ENCODE data around the gene G6PC2.

Gene G6PC2

GRCh38 chr2:168912901-168913369 is 11.8 kb downstream of the G6PC2 start:
- Histone ChIP-seq H3K4me1 (ENCODE audit: insufficient read depth, low read length, severe bottlenecking) (no peaks in the 10 kb centered on the region), H3K27me3 (ENCODE audit: insufficient read depth, low read length) (peaks cover 6% of the 10 kb centered on the region; the same call in 1 of the 2 replicates), H4K20me1 (ENCODE audit: insufficient read depth, low read length) (no peaks in the 10 kb centered on the region), H3F3A (ENCODE audit: insufficient read depth, low read length) (no peaks in the 10 kb centered on the region), H3K36me3 (ENCODE audit: insufficient read depth, low read length) (no peaks in the 10 kb centered on the region), H3K27ac (ENCODE audit: low read depth, low read length, poor library complexity, severe bottlenecking) (no peak overlapping the region), H3K9me2 (ENCODE audit: low read depth, low read length) (no peaks in the 10 kb centered on the region), H3K9me3 (ENCODE audit: low read length) (no peaks in the 10 kb centered on the region), H3K79me2 (ENCODE audit: insufficient read depth, low read length) (no peaks in the 10 kb centered on the region), H3K4me2 (ENCODE audit: low read length) (no peak overlapping the region), H3K4me3 (ENCODE audit: low read depth, low read length, poor library complexity, severe bottlenecking) (no peak overlapping the region), H3K9ac (ENCODE audit: low read length) (no peak overlapping the region), H2AFZ (ENCODE audit: low read length) (no peak overlapping the region)
- TF ChIP-seq EZH2 (IDR thresholded peaks at IDR 0.05; ENCODE audit: borderline replicate concordance, low read length): no peak
- TF ChIP-seq CTCF (IDR thresholded peaks at IDR 0.05; ENCODE audit: low read length): no peak

DNA sequence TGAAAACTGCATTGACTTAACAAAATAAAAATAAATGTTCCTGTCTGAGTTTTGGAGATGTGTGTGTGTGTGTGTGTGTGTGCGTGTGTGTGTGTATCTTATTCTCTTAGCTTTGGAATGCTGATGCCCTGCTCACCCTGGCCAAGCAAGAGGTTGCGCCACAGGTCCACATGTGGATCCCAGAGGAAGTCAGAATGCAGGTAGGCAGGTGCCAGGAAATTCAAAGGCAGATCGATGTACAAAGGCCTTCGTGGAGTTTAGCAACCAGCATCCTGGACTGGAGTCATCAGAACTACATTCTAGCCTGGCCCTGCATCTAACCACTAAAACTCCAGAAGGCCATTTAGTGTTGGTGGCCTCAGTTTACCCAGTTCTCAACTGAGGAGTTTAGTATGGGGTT is 12.4 kb downstream of the G6PC2 start:
- Histone ChIP-seq H3K36me3 (ENCODE audit: insufficient read depth, low read length) (no peaks in the 10 kb centered on the region), H3K27me3 (ENCODE audit: insufficient read depth, low read length) (peaks cover 6% of the 10 kb centered on the region; the same call in 1 of the 2 replicates)

GRCh38 chr2:168915441-168916330 is 14.6 kb downstream of the G6PC2 start:
- Histone ChIP-seq H3K4me3 (ENCODE audit: low read depth, low read length, poor library complexity, severe bottlenecking) (no peak overlapping the region), H3K9me2 (ENCODE audit: low read depth, low read length) (no peaks in the 10 kb centered on the region), H4K20me1 (ENCODE audit: insufficient read depth, low read length) (no peaks in the 10 kb centered on the region), H3K4me1 (ENCODE audit: insufficient read depth, low read length, severe bottlenecking) (no peaks in the 10 kb centered on the region), H3K36me3 (ENCODE audit: insufficient read depth, low read length) (no peaks in the 10 kb centered on the region), H2AFZ (ENCODE audit: low read length) (no peak overlapping the region), H3K4me2 (ENCODE audit: low read length) (no peak overlapping the region), H3K27me3 (ENCODE audit: insufficient read depth, low read length) (no peaks in the 10 kb centered on the region; the same call in 1 of the 2 replicates), H3F3A (ENCODE audit: insufficient read depth, low read length) (no peaks in the 10 kb centered on the region), H3K9me3 (ENCODE audit: low read length) (no peaks in the 10 kb centered on the region), H3K9ac (ENCODE audit: low read length) (no peak overlapping the region), H3K79me2 (ENCODE audit: insufficient read depth, low read length) (no peaks in the 10 kb centered on the region), H3K27ac (ENCODE audit: low read depth, low read length, poor library complexity, severe bottlenecking) (no peak overlapping the region)
- TF ChIP-seq CTCF (IDR thresholded peaks at IDR 0.05; ENCODE audit: low read length): no peak
- TF ChIP-seq EZH2 (IDR thresholded peaks at IDR 0.05; ENCODE audit: borderline replicate concordance, low read length): no peak

More for the DNA sequence above, 12.4 kb downstream of the G6PC2 start:
- H3K4me1 ChIP-seq (ENCODE audit: insufficient read depth, low read length, severe bottlenecking): no peaks in the 10 kb centered on the region
- no peak overlapping the region for H3K4me3 ChIP-seq (ENCODE audit: low read depth, low read length, poor library complexity, severe bottlenecking)
- H3K27ac ChIP-seq (ENCODE audit: low read depth, low read length, poor library complexity, severe bottlenecking): no peak overlapping the region
- no peak for TF ChIP-seq EZH2 (IDR thresholded peaks at IDR 0.05; ENCODE audit: borderline replicate concordance, low read length)
- no peak for TF ChIP-seq CTCF (IDR thresholded peaks at IDR 0.05; ENCODE audit: low read length)
- H3K9ac ChIP-seq (ENCODE audit: low read length): no peak overlapping the region
- H3K9me2 ChIP-seq (ENCODE audit: low read depth, low read length): no peaks in the 10 kb centered on the region
- no peaks in the 10 kb centered on the region for H3K79me2 ChIP-seq (ENCODE audit: insufficient read depth, low read length)
- H3K9me3 ChIP-seq (ENCODE audit: low read length): no peaks in the 10 kb centered on the region
- H3K4me2 ChIP-seq (ENCODE audit: low read length): no peak overlapping the region
- no peaks in the 10 kb centered on the region for H4K20me1 ChIP-seq (ENCODE audit: insufficient read depth, low read length)
- no peak overlapping the region for H2AFZ ChIP-seq (ENCODE audit: low read length)
- H3F3A ChIP-seq (ENCODE audit: insufficient read depth, low read length): no peaks in the 10 kb centered on the region

Measured in OCI-LY1 (cell line).